NCI-H2081 treated with DMSO at 0.1 percent for 48 hours (cell line): ENCODE results near the gene ZKSCAN7.
"Not testable (repeated sequence)": the region's sequence is repeated elsewhere in the genome, so short reads cannot be mapped to it uniquely, and the experiment has no call there.

Experiments used
- DNase-seq: peaks from one replicate; lab custom pipeline; 2025; lab: John Stamatoyannopoulos, UW

ZKSCAN7 gene

GRCh38 chr3:44554626-44555592, at the start of gene ZKSCAN7:
Gene ZKSCAN7, plus strand, starts transcription at chr3:44555193. Its CDS starts 1,855 bp downstream, at chr3:44557048.
- no peak for DNase-seq

- DNase-seq = no peak
Measured at GRCh38 chr3:44506556-44506955, 48.4 kb upstream of the ZKSCAN7 start.

- DNase-seq = no peak
Measured at GRCh38 chr3:44506961-44507360, 48.0 kb upstream of the ZKSCAN7 start.

GRCh38 chr3:44509393-44509921, 45.5 kb upstream of the ZKSCAN7 start:
- no peak for DNase-seq

- no peak for DNase-seq
Measured at GRCh38 chr3:44510000-44510368, 45.0 kb upstream of the ZKSCAN7 start.

GRCh38 chr3:44511238-44511566, 43.8 kb upstream of the ZKSCAN7 start:
- no peak for DNase-seq

- DNase-seq = no peak
Measured at GRCh38 chr3:44513513-44513912, 41.5 kb upstream of the ZKSCAN7 start.

GRCh38 chr3:44516230-44516629, 38.8 kb upstream of the ZKSCAN7 start:
- DNase-seq = no peak

GRCh38 chr3:44518782-44519156, 36.2 kb upstream of the ZKSCAN7 start:
- no peak for DNase-seq

- no peak for DNase-seq
Measured at GRCh38 chr3:44521721-44522120, 33.3 kb upstream of the ZKSCAN7 start.

- DNase-seq = no peak
Measured at GRCh38 chr3:44522494-44522933, 32.5 kb upstream of the ZKSCAN7 start.

- no peak for DNase-seq
Measured at GRCh38 chr3:44525060-44525459, 29.9 kb upstream of the ZKSCAN7 start.

- no peak for DNase-seq
Measured at GRCh38 chr3:44529927-44530326, 25.1 kb upstream of the ZKSCAN7 start.

- no peak for DNase-seq
Measured at GRCh38 chr3:44530911-44531310, 24.1 kb upstream of the ZKSCAN7 start.

- not testable (repeated sequence) for DNase-seq
Measured at GRCh38 chr3:44534659-44535058, 20.3 kb upstream of the ZKSCAN7 start.

GRCh38 chr3:44535364-44535763, 19.6 kb upstream of the ZKSCAN7 start:
- DNase-seq = no peak

GRCh38 chr3:44544811-44545210, 10.2 kb upstream of the ZKSCAN7 start:
- not testable (repeated sequence) for DNase-seq

- no peak for DNase-seq
Measured at GRCh38 chr3:44555723-44556122, 730 bp downstream of the ZKSCAN7 start.

GRCh38 chr3:44557074-44557473, 2.1 kb downstream of the ZKSCAN7 start:
- DNase-seq = no peak

- DNase-seq = no peak
Measured at GRCh38 chr3:44561076-44561475, 6.1 kb downstream of the ZKSCAN7 start.

- no peak for DNase-seq
Measured at GRCh38 chr3:44562147-44562546, 7.2 kb downstream of the ZKSCAN7 start.

GRCh38 chr3:44568561-44568960, 13.6 kb downstream of the ZKSCAN7 start:
- no peak for DNase-seq

GRCh38 chr3:44571024-44571423, 16.0 kb downstream of the ZKSCAN7 start:
- no peak for DNase-seq

GRCh38 chr3:44576613-44577012, 21.6 kb downstream of the ZKSCAN7 start:
- no peak for DNase-seq
